Heart left ventricle (tissue), 13 donors: ENCODE results near the gene ARFRP1.

ENCODE experiments used
- POLR2A ChIP-seq, 2 donors: fragments of 450-650 bp; IDR thresholded peaks; one replicate each; pipeline ENCODE4 v1.6.1; 2017; ENCODE audit warnings: antibody characterized with exemption in 2 of 2, mild to moderate bottlenecking in 2 of 2, moderate library complexity in 2 of 2
- TF ChIP-seq, protein P1 (sequence below), 12 donors: fragments of 200-600 bp; sonication (generic) in 4 of 12; IDR thresholded peaks; one replicate each; pipeline versions ENCODE4 v1.5.0 to v1.8.0; 2018 to 2022; ENCODE audit warnings: antibody characterized with exemption in 12 of 12, mild to moderate bottlenecking in 5 of 12
- donor health status: ischemic (EF 13 %, LVEDD 7.1; RV severe dilation, severe dysfunction).
- donor health status: DM: no; HTN: yes; CAD: no.
- donor health status: DM: no; HTN: no; CAD: no.
- donor health status: ischemic (EF 25% LVEDD 6.9; RV normal size, moderate dysfunction).
- donor health status: ischemic (EF 25% LVEDD 5.7; RV mildly dilated, moderate dysfunction).
- donor health status: ischemic (EF 35%, LVEDD 5.7; RV mildly dilated, moderate dysfunction).
- donor health status: nonischemic (EF 11% LVEDD 7.7; RV severe dilation, severe dysfunction).
- donor health status: DM: yes; HTN: yes; CAD: no.
- donor health status: PGD.
- donor health status: ischemic (EF 29% LVEDD 5.4; RV normal size, mild dysfunction).
- donor health status: nonischemic (EF 23%, LVEDD 6.1; RV moderate dilation, normal function).

DNA sequence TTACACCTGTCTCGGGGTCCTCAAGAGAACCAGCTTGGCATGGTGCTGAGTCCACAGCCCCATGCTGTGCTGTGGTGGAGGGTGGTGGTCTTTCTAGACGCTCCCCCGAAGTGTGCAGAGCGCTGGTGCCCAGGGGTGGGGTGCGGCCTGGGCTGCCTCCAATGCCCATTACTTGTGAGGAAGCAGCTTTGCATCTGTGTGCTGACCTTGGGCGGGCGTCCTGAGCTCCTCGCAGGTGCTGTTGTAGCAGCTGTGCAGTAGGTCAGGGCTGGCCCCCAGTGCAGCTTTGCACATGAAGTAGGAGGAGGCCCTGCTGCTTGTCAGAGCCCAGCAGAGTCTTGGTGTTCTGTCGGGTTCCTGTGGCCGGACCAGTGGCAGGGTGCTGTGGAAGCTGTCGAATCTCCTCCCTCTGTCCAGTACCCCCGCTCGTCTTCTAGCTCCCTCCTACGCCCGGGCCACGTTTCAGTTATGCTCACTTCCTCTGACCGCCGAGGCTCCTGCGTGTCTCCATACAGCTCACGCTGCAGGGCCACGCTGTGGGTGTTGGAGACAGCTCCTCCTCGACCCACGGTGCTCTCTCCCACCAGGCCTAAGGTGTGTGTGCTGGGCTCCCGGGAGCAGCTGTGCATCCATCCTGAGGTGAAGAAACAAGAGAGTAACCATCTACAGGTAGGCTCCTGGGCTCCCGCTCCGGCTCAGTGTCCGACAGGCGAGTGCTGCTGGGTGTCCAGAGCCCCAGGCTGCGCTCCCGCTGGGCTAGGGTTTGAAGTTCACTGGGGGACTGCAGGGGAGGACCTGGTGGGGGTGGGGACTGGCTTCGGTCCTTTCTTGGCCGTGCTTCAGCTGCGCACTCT, 45.6 kb downstream of the ARFRP1 start:
- TF ChIP-seq, protein P1, sequence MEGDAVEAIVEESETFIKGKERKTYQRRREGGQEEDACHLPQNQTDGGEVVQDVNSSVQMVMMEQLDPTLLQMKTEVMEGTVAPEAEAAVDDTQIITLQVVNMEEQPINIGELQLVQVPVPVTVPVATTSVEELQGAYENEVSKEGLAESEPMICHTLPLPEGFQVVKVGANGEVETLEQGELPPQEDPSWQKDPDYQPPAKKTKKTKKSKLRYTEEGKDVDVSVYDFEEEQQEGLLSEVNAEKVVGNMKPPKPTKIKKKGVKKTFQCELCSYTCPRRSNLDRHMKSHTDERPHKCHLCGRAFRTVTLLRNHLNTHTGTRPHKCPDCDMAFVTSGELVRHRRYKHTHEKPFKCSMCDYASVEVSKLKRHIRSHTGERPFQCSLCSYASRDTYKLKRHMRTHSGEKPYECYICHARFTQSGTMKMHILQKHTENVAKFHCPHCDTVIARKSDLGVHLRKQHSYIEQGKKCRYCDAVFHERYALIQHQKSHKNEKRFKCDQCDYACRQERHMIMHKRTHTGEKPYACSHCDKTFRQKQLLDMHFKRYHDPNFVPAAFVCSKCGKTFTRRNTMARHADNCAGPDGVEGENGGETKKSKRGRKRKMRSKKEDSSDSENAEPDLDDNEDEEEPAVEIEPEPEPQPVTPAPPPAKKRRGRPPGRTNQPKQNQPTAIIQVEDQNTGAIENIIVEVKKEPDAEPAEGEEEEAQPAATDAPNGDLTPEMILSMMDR (IDR thresholded peaks at IDR 0.05) = no peak
- TF ChIP-seq POLR2A (IDR thresholded peaks at IDR 0.05) = no peak
